ENCODE results near the gene CCL18. TPM values are rescaled to one million over a fixed set of nuclear protein-coding genes. Genes with fewer than 3 reads are reported as not detected.
A peak's percentile ranks its signal among the peaks of the same experiment; 100 is the strongest.
"Not testable (repeated sequence)": the region's sequence is repeated elsewhere in the genome, so short reads cannot be mapped to it uniquely, and the experiment has no call there.

Gene CCL18, protein sequence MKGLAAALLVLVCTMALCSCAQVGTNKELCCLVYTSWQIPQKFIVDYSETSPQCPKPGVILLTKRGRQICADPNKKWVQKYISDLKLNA
- total RNA-seq: not detected
- polyA plus RNA-seq: not detected
- total RNA-seq: 0 reads per million in 6 experiments

DNA sequence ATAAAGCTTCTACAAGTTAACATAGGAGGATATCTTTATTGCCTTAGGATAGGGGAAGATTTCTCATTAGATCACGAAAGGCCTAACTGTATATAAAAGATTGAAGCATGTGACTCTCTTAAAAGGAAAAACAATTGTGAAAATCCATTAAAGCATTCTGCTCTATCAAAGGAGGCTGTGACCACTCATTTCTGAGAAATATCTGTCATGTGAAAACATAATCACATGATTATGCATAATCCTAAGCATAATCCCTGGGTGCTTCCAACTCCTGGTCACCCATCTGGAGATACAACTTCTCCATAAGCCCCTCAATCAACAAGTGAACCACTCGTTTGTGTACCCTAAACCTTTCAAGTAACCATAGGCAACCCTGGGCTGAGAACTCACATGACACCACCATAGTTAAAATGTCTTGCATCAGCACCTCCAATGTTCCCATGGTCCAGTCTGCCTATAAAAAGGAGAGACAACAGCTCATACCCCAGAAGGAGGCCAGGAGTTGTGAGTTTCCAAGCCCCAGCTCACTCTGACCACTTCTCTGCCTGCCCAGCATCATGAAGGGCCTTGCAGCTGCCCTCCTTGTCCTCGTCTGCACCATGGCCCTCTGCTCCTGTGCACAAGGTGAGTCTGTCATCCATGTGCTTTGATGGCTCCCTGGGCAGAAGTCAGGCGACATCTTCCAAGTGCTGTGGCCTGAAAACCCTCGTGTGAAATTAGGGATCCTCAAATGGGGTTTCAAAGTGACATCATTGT is at the start of gene CCL18:
CCL18 (plus strand) TSS at position 487 of the 756 bp plus-strand sequence; CDS start at position 558, 71 bp downstream.
- Mint-ChIP-seq H3K36me3 (peaks cover 0 to 2% (median 0%) of the 10 kb centered on the region in 3 donors), H3K4me1 (peaks cover 0 to 23% (median under 1%) of the 10 kb centered on the region in 4 donors), H3K4me3 (no peak within 1 kb of the TSS), H3K9me3 (peaks cover 0 to 2% (median 0%) of the 10 kb centered on the region in 9 donors), H3K27me3 (peaks cover 4 to 11% (median 5%) of the 10 kb centered on the region in 5 donors), H3K27ac (peak within 1 kb of the TSS in 1 of 10 donors; percentile 76)
- DNase-seq (no peak), ATAC-seq (no peak)
- POLR2A ChIA-PET: no interaction called here

DNA sequence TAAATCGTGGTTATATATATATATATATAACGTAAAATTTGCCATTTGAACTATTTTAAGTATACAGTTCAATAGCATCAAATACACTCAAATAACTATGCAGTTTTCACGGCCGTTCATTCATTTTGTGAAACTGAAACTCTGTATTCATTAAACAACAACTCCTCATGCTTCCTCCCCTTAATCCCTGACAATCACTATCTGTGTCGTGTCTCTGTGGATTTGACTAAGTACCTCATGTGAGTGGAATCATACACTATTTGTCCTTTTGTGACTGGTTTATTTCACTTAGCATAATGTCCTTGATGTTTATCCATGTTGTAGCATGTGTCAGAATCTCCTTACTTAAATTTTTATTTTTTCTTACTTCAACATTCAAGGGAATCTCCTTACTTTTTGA is 49.1 kb upstream of the CCL18 start:
- Mint-ChIP-seq H3K36me3 (no peaks in the 10 kb centered on the region), H3K9me3 (peaks cover 0 to 5% (median 0%) of the 10 kb centered on the region in 9 donors), H3K4me1 (peaks cover 0 to 22% (median 0%) of the 10 kb centered on the region in 4 donors), H3K4me3 (no peak overlapping the region), H3K27ac (no peak overlapping the region), H3K27me3 (peaks cover 2 to 41% (median 12%) of the 10 kb centered on the region in 5 donors)
- DNase-seq (no peak), ATAC-seq (no peak)
- POLR2A ChIA-PET: no interaction called here

DNA sequence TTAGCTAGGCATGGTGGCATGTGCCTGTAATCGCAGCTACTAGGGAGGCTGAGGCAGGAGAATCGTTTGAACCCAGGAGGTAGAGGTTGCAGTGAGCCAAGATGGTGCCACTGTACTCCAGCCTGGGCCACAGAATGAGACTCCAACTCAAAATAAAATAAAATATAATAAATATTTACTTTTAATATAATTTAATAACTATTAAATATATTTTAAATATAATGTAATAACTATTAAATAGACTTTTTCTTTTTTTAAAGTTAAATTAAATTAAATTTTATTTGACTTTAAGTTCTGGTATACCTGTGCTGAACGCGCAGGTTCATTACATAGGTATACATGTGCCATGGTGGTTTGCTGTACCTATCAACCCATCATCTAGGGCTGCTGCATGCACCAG is 48.2 kb upstream of the CCL18 start:
- Mint-ChIP-seq H3K4me1 (peaks cover 0 to 22% (median 0%) of the 10 kb centered on the region in 4 donors), H3K27me3 (peaks cover 9 to 51% (median 18%) of the 10 kb centered on the region in 5 donors)
- DNase-seq, H3K4me3 Mint-ChIP-seq, H3K36me3 Mint-ChIP-seq, H3K27ac Mint-ChIP-seq, H3K9me3 Mint-ChIP-seq, ATAC-seq, POLR2A ChIA-PET: not testable (repeated sequence)

DNA sequence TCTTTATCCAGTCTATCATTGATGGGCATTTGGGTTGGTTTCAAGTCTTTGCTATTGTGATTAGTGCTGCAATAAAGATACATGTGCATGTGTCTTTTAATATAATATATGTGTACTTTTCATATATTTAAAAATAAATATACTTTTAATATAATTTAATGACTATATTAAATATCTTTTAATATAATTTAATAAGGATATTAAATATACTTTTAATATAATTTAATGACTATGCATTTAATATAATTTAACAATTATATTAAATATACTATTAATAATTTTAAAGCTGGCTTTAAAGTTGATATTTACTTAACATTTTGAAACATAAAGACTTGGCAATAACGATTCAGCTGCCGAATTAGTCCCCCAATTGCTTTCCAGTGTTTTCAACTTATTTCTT is 47.5 kb upstream of the CCL18 start:
- peaks cover 9 to 57% (median 20%) of the 10 kb centered on the region in 5 donors for H3K27me3 Mint-ChIP-seq
- no peak for DNase-seq
- H3K36me3 Mint-ChIP-seq: no peaks in the 10 kb centered on the region
- H3K4me1 Mint-ChIP-seq: peaks cover 0 to 16% (median 0%) of the 10 kb centered on the region in 4 donors
- POLR2A ChIA-PET: no interaction called here
- H3K4me3 Mint-ChIP-seq: no peak overlapping the region
- H3K27ac Mint-ChIP-seq: no peak overlapping the region
- ATAC-seq: no peak
- peaks cover 0 to 5% (median 0%) of the 10 kb centered on the region in 9 donors for H3K9me3 Mint-ChIP-seq

DNA sequence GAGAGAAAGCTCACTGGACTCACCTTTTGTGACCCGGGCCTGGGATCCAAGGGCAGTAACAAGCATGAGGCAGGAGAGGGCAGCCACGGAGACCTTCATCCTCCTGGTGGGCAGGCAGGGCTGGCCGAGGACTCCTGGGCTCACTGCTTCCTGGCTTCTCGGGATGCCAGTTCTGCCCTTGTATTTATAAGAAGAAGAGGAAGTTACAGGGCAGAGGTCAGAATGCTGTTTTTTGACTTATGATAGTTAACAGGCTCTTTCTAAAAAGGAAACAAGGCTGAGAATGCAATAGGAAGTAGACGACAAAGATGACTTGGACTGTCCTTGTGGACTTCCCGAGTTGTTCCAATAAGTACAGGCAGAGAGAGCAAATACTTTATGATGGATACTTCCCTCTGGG is 46.3 kb upstream of the CCL18 start, which contains the start of gene CCL23:
CCL23 (minus strand) TSS at position 174 of the 400 bp plus-strand sequence; CDS start at position 99, 75 bp downstream.
- H3K27ac Mint-ChIP-seq: no peak within 1 kb of the TSS
- POLR2A ChIA-PET: no interaction called here
- peaks cover 0 to 15% (median 0%) of the 10 kb centered on the region in 4 donors for H3K4me1 Mint-ChIP-seq
- H3K9me3 Mint-ChIP-seq: peaks cover 0 to 7% (median 0%) of the 10 kb centered on the region in 9 donors
- DNase-seq: no peak
- no peak within 1 kb of the TSS for H3K4me3 Mint-ChIP-seq
- peaks cover 14 to 60% (median 26%) of the 10 kb centered on the region in 5 donors for H3K27me3 Mint-ChIP-seq
- ATAC-seq: no peak
- H3K36me3 Mint-ChIP-seq: no peaks in the 10 kb centered on the region

DNA sequence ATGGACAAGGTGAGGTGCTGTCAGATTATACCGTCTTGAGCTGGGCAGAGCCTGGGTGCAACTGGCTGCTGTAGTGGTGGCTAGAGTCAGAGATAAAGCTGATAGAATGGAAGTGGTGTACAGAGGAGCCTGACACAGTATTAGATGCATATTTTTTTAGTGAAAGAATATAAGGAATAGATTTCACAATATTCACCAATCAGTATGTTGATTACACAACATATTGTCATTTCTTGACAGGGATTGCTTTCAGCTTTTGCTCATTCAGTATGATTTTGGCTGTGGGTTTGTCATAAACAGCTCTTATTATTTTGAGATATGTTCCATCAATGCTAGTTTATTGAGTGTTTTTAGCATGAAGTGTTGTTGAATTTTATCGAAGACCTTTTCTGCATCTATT is 44.6 kb upstream of the CCL18 start:
- Mint-ChIP-seq H3K9me3 (peaks cover 0 to 9% (median 0%) of the 10 kb centered on the region in 9 donors), H3K4me1 (peaks cover 0 to 15% (median 0%) of the 10 kb centered on the region in 4 donors), H3K27ac (no peak overlapping the region), H3K27me3 (peaks cover 20 to 44% (median 33%) of the 10 kb centered on the region in 5 donors), H3K36me3 (no peaks in the 10 kb centered on the region), H3K4me3 (no peak overlapping the region)
- DNase-seq (no peak), ATAC-seq (no peak)
- POLR2A ChIA-PET: no interaction called here

DNA sequence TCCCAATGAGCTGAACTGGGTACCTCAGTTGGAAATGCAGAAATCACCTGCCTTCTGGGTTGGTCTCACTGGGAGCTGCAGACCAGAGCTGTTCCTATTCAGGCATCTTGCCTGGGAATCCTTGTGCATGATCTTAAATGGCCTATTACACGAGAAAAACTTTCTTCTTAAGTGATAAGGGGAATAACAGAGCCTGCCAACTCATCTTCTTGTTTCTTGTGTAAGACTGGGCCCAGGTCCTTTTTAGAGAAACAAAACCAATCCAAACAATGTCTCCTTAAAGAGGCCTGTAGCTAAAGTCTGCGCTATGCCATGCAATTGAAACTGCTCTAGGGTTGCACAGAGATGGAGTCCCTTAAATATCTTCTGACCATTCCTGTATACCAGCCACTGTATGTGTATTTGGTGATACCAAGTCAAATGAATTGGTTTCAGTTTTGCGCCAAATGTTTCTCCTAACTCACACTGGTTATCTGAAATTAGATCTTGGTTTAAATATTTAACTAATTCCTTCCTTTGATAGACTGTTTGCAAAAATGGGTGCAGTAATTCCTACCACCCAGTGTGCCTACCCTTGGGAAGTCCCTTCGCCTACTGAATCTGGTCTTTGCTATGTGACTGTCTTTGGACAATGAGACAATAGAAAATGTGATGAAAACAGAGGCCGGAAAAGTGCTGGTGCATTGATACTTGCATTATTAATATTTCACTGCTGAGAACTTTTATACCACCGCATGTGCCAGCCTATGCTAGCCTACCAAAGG is 39.8 kb upstream of the CCL18 start:
- ATAC-seq (no peak), DNase-seq (no peak)
- Mint-ChIP-seq H3K36me3 (no peaks in the 10 kb centered on the region), H3K9me3 (peaks cover 0 to 9% (median 0%) of the 10 kb centered on the region in 9 donors), H3K27ac (no peak overlapping the region), H3K27me3 (peaks cover 22 to 40% (median 38%) of the 10 kb centered on the region in 5 donors), H3K4me3 (no peak overlapping the region), H3K4me1 (peaks cover 0 to 2% (median 0%) of the 10 kb centered on the region in 4 donors)
- POLR2A ChIA-PET: no interaction called here

DNA sequence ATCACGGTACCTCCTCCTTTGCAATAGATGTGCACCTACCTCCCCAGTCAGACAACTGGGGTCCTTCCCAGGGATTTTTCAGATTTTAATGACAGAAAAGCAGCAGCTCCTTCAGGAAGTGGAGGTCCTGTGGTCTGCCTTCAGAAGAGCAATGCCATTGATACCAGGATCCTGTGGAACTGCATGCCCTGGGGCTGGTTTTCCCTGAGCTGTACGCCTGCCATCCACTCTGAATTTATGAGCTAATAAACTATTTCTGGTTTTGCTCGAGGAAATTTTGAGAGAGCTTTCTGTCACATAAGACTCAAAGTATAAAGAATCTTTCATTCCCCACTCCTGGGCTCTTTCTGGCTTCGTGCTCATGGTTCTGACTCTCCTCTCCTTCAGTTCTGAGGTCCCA is 36.3 kb upstream of the CCL18 start:
- H3K27ac Mint-ChIP-seq: peak overlapping the region in 1 of 10 donors; percentile 41
- H3K36me3 Mint-ChIP-seq: no peaks in the 10 kb centered on the region
- H3K4me1 Mint-ChIP-seq: peaks cover 0 to 2% (median 0%) of the 10 kb centered on the region in 4 donors
- no peak for DNase-seq
- H3K27me3 Mint-ChIP-seq: peaks cover 12 to 33% (median 22%) of the 10 kb centered on the region in 5 donors
- peaks cover 0 to 9% (median 0%) of the 10 kb centered on the region in 9 donors for H3K9me3 Mint-ChIP-seq
- POLR2A ChIA-PET: no interaction called here
- ATAC-seq: no peak
- no peak overlapping the region for H3K4me3 Mint-ChIP-seq

DNA sequence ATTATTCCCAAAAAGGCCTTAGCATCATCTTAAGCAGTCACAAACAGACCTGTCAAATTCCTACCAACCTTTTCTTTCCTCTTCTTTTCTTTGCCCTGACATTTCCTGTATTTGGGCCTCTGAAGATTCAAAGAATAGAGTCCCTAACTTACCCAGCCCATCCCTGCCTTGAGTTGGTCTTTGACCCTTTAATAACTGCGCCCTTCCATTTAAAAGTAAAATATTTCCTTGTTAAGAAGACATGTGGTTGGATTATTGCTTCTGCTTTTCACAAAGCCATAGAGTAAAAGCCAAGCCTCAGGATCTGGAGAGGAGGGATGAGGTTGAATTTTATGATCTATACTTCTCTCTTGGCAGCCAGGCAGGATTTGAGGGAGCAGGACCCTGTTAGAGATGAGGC is 33.1 kb upstream of the CCL18 start:
- Mint-ChIP-seq H3K27me3 (peaks cover 4 to 44% (median 14%) of the 10 kb centered on the region in 5 donors), H3K36me3 (no peaks in the 10 kb centered on the region), H3K4me1 (peaks cover 0 to 5% (median 1%) of the 10 kb centered on the region in 4 donors), H3K27ac (no peak overlapping the region), H3K4me3 (no peak overlapping the region), H3K9me3 (no peaks in the 10 kb centered on the region)
- DNase-seq (no peak), ATAC-seq (no peak)
- POLR2A ChIA-PET: no interaction called here

DNA sequence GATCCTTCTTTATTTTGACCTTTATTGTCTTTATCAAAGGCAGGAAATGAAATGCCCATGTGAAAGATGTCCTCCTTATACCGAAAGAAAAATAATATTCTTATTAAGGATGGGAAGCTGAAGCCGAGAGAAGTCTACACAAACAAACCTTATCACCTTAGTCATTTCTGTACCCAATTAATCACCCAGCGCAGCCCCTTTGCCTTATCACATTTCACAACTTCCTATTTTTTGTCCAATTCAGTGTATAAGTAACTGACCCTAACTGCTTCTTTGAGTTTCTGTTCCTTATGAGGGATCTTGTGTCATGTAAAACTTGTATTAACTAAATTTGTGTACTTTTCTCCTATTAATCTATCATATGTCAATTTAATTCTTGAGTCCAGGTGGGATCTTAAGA is 29.9 kb upstream of the CCL18 start:
- DNase-seq: no peak
- POLR2A ChIA-PET: no interaction called here
- Mint-ChIP-seq H3K27ac (no peak overlapping the region), H3K36me3 (no peaks in the 10 kb centered on the region), H3K27me3 (peaks cover 0 to 33% (median 8%) of the 10 kb centered on the region in 5 donors), H3K4me3 (no peak overlapping the region), H3K9me3 (no peaks in the 10 kb centered on the region), H3K4me1 (peaks cover 0 to 10% (median 0%) of the 10 kb centered on the region in 4 donors)
- ATAC-seq: no peak

DNA sequence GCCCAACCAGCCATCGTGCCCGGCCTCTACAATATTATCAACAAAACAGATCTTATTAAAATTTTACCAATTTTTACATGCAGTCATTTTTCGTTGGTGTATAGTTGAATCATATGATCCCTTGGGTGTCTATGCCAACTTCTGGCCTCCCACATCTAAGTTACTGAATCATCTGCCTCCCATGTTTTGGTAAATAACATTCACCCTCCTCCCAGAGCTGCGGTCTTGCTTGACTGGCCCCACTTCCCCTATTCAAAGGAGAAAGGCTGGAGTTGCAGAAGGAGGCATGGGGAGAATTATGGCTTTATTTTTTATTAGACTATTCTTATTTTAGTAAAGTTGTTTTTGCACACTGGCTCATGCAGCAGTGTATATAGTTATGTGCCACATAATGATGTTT is 27.8 kb upstream of the CCL18 start:
- ATAC-seq (no peak), DNase-seq (no peak)
- no peaks in the 10 kb centered on the region for H3K9me3 Mint-ChIP-seq
- H3K4me1 Mint-ChIP-seq: peaks cover 0 to 10% (median 0%) of the 10 kb centered on the region in 4 donors
- H3K27me3 Mint-ChIP-seq: peaks cover 0 to 23% (median 3%) of the 10 kb centered on the region in 5 donors
- no peak overlapping the region for H3K27ac Mint-ChIP-seq
- H3K4me3 Mint-ChIP-seq: no peak overlapping the region
- H3K36me3 Mint-ChIP-seq: no peaks in the 10 kb centered on the region
- POLR2A ChIA-PET: no interaction called here

DNA sequence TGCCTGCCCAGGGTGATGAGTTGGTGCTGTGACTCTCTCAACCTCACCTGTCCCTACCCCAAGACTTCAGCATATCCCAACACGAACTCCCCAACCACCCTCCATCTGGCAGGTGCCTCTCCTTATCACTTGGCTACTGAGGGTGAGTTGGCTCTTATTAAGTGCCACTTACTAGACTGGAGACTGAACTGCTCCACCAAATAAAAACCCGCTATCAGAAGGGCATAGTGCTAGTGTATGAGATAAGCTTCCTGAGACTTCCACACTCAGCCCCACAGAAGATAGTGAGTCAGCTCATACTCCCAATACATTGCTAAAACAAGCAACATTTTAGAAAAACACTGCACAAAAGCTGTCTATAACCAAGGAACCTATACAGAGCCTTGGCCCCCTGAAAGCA is 16.0 kb upstream of the CCL18 start:
- H3K9me3 Mint-ChIP-seq: peaks cover 14 to 52% (median 32%) of the 10 kb centered on the region in 9 donors
- H3K27me3 Mint-ChIP-seq: peaks cover 11 to 38% (median 25%) of the 10 kb centered on the region in 5 donors
- H3K27ac Mint-ChIP-seq: no peak overlapping the region
- POLR2A ChIA-PET: no interaction called here
- H3K4me1 Mint-ChIP-seq: no peaks in the 10 kb centered on the region
- ATAC-seq (no peak), DNase-seq (no peak)
- H3K36me3 Mint-ChIP-seq: peaks cover 2 to 40% (median 29%) of the 10 kb centered on the region in 3 donors
- no peak overlapping the region for H3K4me3 Mint-ChIP-seq
